Measurements from ENCODE around the gene PTPRO. TPM values are rescaled to one million over a fixed set of nuclear protein-coding genes. Genes with fewer than 3 reads are reported as not detected.

The PTPRO gene
- total RNA-seq, 1 donor from 2014 or later = 4.3 TPM

DNA sequence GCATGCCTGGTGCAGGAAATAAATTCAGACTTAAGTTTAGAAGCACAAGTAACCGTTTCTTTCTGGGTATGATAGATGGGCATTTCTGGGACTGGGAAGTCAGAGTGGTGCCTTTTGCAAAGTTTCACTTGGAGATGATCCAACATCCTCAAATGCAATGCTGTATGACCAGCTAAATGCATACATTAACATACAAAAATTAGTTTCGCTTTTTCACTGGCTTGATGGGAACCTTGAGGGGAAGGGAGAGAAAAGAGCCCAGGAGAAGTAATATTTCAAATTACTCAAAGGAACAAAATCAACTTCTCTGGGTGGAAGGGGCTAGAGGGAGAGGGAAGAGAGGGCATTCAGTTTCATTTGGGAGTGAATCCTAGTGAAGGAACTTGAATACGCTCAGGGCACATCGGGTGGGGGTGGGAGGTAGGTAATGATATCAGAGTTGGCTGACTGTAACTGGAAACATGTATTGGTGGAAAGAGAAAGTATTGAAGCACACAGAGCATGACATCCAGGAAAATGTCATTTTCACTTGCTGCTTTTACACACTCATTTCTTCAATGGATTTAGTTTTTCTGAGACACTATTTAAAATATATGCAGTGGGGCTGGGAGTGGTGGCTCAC is 175.5 kb downstream of the PTPRO start:
- H3K27ac Mint-ChIP-seq = peak overlapping the region; percentile 94
- peaks cover 57% of the 10 kb centered on the region for H3K4me1 Mint-ChIP-seq
- H3K4me3 Mint-ChIP-seq = peak overlapping the region; percentile 28
- TF ChIP-seq, protein P1, sequence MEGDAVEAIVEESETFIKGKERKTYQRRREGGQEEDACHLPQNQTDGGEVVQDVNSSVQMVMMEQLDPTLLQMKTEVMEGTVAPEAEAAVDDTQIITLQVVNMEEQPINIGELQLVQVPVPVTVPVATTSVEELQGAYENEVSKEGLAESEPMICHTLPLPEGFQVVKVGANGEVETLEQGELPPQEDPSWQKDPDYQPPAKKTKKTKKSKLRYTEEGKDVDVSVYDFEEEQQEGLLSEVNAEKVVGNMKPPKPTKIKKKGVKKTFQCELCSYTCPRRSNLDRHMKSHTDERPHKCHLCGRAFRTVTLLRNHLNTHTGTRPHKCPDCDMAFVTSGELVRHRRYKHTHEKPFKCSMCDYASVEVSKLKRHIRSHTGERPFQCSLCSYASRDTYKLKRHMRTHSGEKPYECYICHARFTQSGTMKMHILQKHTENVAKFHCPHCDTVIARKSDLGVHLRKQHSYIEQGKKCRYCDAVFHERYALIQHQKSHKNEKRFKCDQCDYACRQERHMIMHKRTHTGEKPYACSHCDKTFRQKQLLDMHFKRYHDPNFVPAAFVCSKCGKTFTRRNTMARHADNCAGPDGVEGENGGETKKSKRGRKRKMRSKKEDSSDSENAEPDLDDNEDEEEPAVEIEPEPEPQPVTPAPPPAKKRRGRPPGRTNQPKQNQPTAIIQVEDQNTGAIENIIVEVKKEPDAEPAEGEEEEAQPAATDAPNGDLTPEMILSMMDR (IDR thresholded peaks at IDR 0.05; ENCODE audit: unreplicated experiment) = no peak
- DNase-seq (ENCODE audit: low spot score in 2 of 2, unreplicated experiment in 2 of 2) = no peak
- no peaks in the 10 kb centered on the region for H3K27me3 Mint-ChIP-seq (ENCODE audit: low read depth)
- H3K9me3 Mint-ChIP-seq = peaks cover 4% of the 10 kb centered on the region
- H3K36me3 Mint-ChIP-seq = no peaks in the 10 kb centered on the region

DNA sequence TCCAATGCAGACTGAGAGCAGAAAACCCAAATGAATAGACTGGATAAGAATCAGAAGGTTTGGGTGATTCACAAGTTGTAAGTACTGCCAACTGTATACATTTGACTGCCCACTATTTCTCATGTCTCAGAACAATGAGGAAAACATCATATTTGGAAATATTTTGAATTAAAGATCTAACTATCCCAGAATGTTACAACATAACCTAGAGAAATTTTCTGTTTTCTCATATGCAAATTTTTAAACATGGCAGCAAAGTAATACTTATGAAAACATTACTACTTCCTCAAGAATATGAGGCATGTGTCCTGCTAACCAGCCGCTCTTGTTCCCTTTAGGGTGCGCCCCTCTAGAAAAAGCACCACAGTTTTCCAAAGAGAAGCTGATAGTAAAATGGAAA is 179.9 kb downstream of the PTPRO start:
- Mint-ChIP-seq H3K27ac (no peak overlapping the region), H3K36me3 (no peaks in the 10 kb centered on the region), H3K4me1 (peaks cover 28% of the 10 kb centered on the region), H3K27me3 (ENCODE audit: low read depth) (no peaks in the 10 kb centered on the region), H3K4me3 (no peak overlapping the region), H3K9me3 (no peaks in the 10 kb centered on the region)
- TF ChIP-seq, protein P1 (IDR thresholded peaks at IDR 0.05; ENCODE audit: unreplicated experiment) = no peak
- no peak for DNase-seq (ENCODE audit: low spot score in 2 of 2, unreplicated experiment in 2 of 2)

DNA sequence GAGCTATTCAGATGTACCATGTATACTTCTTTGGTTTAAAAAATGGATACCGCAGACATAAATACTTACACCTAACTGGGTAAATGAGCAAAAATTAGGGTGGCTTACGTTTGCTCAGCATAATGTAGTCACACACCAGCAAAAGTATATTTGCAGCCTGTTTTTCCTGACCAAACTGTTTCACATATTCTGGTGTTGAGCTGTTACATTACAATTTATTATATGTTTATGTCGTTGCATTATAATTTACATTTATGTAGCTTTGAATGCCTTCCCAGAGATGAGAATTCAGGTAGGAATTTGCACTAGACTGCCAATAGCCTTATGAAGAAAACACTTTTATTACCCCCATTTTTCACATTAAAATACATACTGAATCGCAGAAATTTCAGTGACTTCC is 183.3 kb downstream of the PTPRO start:
- H3K4me3 Mint-ChIP-seq = no peak overlapping the region

DNA sequence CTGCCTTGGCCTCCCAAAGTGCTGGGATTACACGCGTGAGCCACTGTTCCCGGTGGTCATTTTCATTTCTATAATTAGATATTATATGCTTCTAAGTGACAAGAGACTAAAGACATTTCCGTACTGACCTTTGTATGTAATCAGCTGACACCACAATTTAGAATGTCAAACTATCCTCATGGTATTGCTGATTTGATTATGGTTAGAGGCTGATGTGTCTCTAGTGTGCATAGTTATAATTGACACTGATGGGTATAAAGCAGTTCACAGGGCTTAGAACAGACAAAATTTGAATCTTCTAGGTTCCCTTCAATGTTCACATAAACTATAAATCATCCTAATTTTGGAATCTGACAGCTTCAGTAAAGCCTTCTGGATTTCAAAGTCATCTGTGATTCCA is 192.7 kb downstream of the PTPRO start:
- H3K4me3 Mint-ChIP-seq = no peak overlapping the region
- DNase-seq (ENCODE audit: low spot score in 2 of 2, unreplicated experiment in 2 of 2) = no peak
- no peaks in the 10 kb centered on the region for H3K4me1 Mint-ChIP-seq
- peaks cover 4% of the 10 kb centered on the region for H3K27me3 Mint-ChIP-seq (ENCODE audit: low read depth)
- peaks cover 3% of the 10 kb centered on the region for H3K36me3 Mint-ChIP-seq
- no peak overlapping the region for H3K27ac Mint-ChIP-seq
- H3K9me3 Mint-ChIP-seq = peaks cover 6% of the 10 kb centered on the region
- TF ChIP-seq, protein P1 (IDR thresholded peaks at IDR 0.05; ENCODE audit: unreplicated experiment) = no peak

More for the DNA sequence above, 183.3 kb downstream of the PTPRO start:
- H3K4me1 Mint-ChIP-seq = peaks cover 7% of the 10 kb centered on the region
- no peaks in the 10 kb centered on the region for H3K27me3 Mint-ChIP-seq (ENCODE audit: low read depth)
- no peak for DNase-seq (ENCODE audit: low spot score in 2 of 2, unreplicated experiment in 2 of 2)
- no peak overlapping the region for H3K27ac Mint-ChIP-seq
- H3K9me3 Mint-ChIP-seq = no peaks in the 10 kb centered on the region
- TF ChIP-seq, protein P1 (IDR thresholded peaks at IDR 0.05; ENCODE audit: unreplicated experiment) = no peak
- H3K36me3 Mint-ChIP-seq = no peaks in the 10 kb centered on the region

DNA sequence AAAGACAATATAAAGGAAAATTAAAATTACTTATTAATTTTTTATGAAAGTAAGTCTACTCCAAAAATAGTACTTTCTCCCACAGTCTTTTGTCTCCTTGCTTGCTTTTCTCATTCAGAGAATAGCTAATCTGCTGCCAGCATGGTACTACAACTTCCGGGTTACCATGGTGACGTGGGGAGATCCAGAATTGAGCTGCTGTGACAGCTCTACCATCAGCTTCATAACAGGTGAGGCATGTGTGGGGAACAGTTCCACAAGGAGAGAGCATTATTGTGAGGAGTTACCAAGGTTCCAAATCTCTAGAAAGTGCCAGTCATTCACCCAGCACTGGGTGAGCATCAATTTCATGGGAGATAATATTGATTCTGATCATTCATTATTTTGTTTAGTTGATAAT is 197.8 kb downstream of the PTPRO start:
- H3K36me3 Mint-ChIP-seq = peaks cover 3% of the 10 kb centered on the region
- H3K27ac Mint-ChIP-seq = no peak overlapping the region
- no peak overlapping the region for H3K4me3 Mint-ChIP-seq
- peaks cover 9% of the 10 kb centered on the region for H3K4me1 Mint-ChIP-seq
- H3K9me3 Mint-ChIP-seq = peaks cover 6% of the 10 kb centered on the region
- DNase-seq (ENCODE audit: low spot score in 2 of 2, unreplicated experiment in 2 of 2) = no peak
- TF ChIP-seq, protein P1 (IDR thresholded peaks at IDR 0.05; ENCODE audit: unreplicated experiment) = no peak
- peaks cover 6% of the 10 kb centered on the region for H3K27me3 Mint-ChIP-seq (ENCODE audit: low read depth)
